K562 (cell line): ENCODE results near the gene URGCP. TPM values are rescaled to one million over a fixed set of nuclear protein-coding genes. Genes with fewer than 3 reads are reported as not detected.

Source experiments
- ADNP ChIP-seq: fragments of 200-800 bp; sonication (Bioruptor generic); IDR thresholded peaks from 2 replicates; pipeline ENCODE4 v1.6.1; 2016; ENCODE audit warnings: missing genetic modification characterization, missing compliant biosample characterization
- ARNT ChIP-seq, 2 experiments: fragments of 450-650 bp; IDR thresholded peaks; 2 replicates each; pipeline ENCODE4 v1.6.1; 2016; ENCODE audit warnings: mild to moderate bottlenecking in 1 of 2
- BACH1 ChIP-seq: fragments of 200-800 bp; sonication (Bioruptor generic); IDR thresholded peaks from 2 replicates; pipeline ENCODE4 v1.6.1; 2016; ENCODE audit warnings: missing genetic modification characterization, missing compliant biosample characterization
- CBFA2T2 ChIP-seq: fragments of 450-650 bp; conservative IDR thresholded peaks from 2 replicates; pipeline ENCODE4 v1.6.1; 2017; ENCODE audit warnings: mild to moderate bottlenecking
- CBX5 ChIP-seq: IDR thresholded peaks from 2 replicates; pipeline ENCODE4 v1.6.1; 2014; ENCODE audit warnings: low read depth, borderline replicate concordance
- CHD2 ChIP-seq: IDR thresholded peaks from 2 replicates; pipeline ENCODE4 v1.6.1; 2011; ENCODE audit warnings: low read depth, low read length
- FOXK2 ChIP-seq, 2 experiments: fragments of 450-650 bp; IDR thresholded peaks in 1 of 2; conservative IDR thresholded peaks in 1 of 2; 2 replicates each; pipeline ENCODE4 v1.6.1; 2016; ENCODE audit warnings: low read depth in 2 of 2, mild to moderate bottlenecking in 1 of 2
- GABPB2 ChIP-seq: fragments of 250-450 bp; sonication (Bioruptor Pico); conservative IDR thresholded peaks from 2 replicates; pipeline ENCODE4 v1.5.1; 2021; ENCODE audit warnings: mild to moderate bottlenecking
- HOXB6 ChIP-seq: fragments of 250-450 bp; sonication (Bioruptor Pico); IDR thresholded peaks from 2 replicates; pipeline ENCODE4 v1.5.1; 2022; ENCODE audit warnings: mild to moderate bottlenecking, borderline replicate concordance
- KAT8 ChIP-seq: fragments of 450-650 bp; IDR thresholded peaks from 2 replicates; pipeline ENCODE4 v1.6.1; 2016; ENCODE audit warnings: low read depth, mild to moderate bottlenecking
- NFIX ChIP-seq: fragments of 250-450 bp; sonication (Bioruptor Pico); IDR thresholded peaks from 2 replicates; pipeline ENCODE4 v1.4.0; 2020; ENCODE audit warnings: low read depth, mild to moderate bottlenecking, moderate library complexity
- NRF1 ChIP-seq, 2 experiments: fragments of 450-650 bp; IDR thresholded peaks in 1 of 2; conservative IDR thresholded peaks in 1 of 2; 2 replicates each; pipeline ENCODE4 v1.6.1; 2014; ENCODE audit warnings: mild to moderate bottlenecking in 2 of 2
- POLR3A ChIP-seq: IDR thresholded peaks from 2 replicates; pipeline ENCODE4 v1.6.1; 2011; ENCODE audit warnings: borderline replicate concordance, mild to moderate bottlenecking, moderate library complexity; ENCODE audit not compliant: insufficient read length, insufficient read depth; ENCODE audit errors: extremely low read depth
- PURB ChIP-seq: sonication (generic); formaldehyde crosslinking; IDR thresholded peaks from 2 replicates; pipeline ENCODE4 v1.9.0; 2021; ENCODE audit warnings: low read depth, mild to moderate bottlenecking, missing genetic modification reagents
- SIRT6 ChIP-seq: IDR thresholded peaks from one replicate; pipeline ENCODE4 v1.6.1; 2012; ENCODE audit warnings: low read depth, mild to moderate bottlenecking, control low read depth, inconsistent platforms, low read length, moderate library complexity
- TAF9B ChIP-seq: fragments of 450-650 bp; IDR thresholded peaks from 2 replicates; pipeline ENCODE4 v1.6.1; 2018; ENCODE audit warnings: mild to moderate bottlenecking; ENCODE audit not compliant: partially characterized antibody
- TCF7L2 ChIP-seq: fragments of 150-350 bp; IDR thresholded peaks from 2 replicates; pipeline ENCODE4 v1.6.1; 2016; ENCODE audit warnings: low read depth, mild to moderate bottlenecking, low read length, moderate library complexity
- TGIF2 ChIP-seq: sonication (generic); formaldehyde crosslinking; IDR thresholded peaks from 2 replicates; pipeline ENCODE4 v1.8.1; 2022; ENCODE audit warnings: mild to moderate bottlenecking, missing genetic modification reagents, moderate library complexity
- ZNF143 ChIP-seq: sonication (generic); formaldehyde crosslinking; IDR thresholded peaks from 2 replicates; pipeline ENCODE4 v1.9.0; 2022; ENCODE audit warnings: mild to moderate bottlenecking, missing genetic modification reagents
- ZNF253 ChIP-seq: fragments of 250-450 bp; sonication (Bioruptor Pico); conservative IDR thresholded peaks from 2 replicates; pipeline ENCODE4 v1.6.1; 2021; ENCODE audit warnings: mild to moderate bottlenecking
- ZNF274 ChIP-seq: IDR thresholded peaks from 2 replicates; pipeline ENCODE4 v1.6.1; 2011; ENCODE audit warnings: low read depth, mild to moderate bottlenecking, low read length, moderate library complexity, borderline replicate concordance
- ZNF444 ChIP-seq: fragments of 250-450 bp; sonication (Bioruptor Pico); IDR thresholded peaks from 2 replicates; pipeline ENCODE4 v1.4.0; 2020; ENCODE audit warnings: mild to moderate bottlenecking, moderate library complexity
- ZNF57 ChIP-seq: fragments of 450-650 bp; formaldehyde crosslinking; IDR thresholded peaks from 2 replicates; pipeline ENCODE4 v1.4.0; 2020; ENCODE audit warnings: mild to moderate bottlenecking, moderate library complexity
- ZNF584 ChIP-seq: fragments of 200-800 bp; sonication (Bioruptor generic); IDR thresholded peaks from 2 replicates; pipeline ENCODE4 v1.6.1; 2016; ENCODE audit warnings: low read depth, mild to moderate bottlenecking, missing genetic modification characterization, missing compliant biosample characterization
- ZNF589 ChIP-seq: fragments of 200-800 bp; sonication (Bioruptor generic); IDR thresholded peaks from 2 replicates; pipeline ENCODE4 v1.6.1; 2016; ENCODE audit warnings: low read depth, missing genetic modification characterization, missing compliant biosample characterization
- polyA plus RNA-seq, 8 experiments: library from polyadenylated mRNA; depleted of rRNA in 4 of 8; stranded (reverse) in 5 of 8; unstranded in 3 of 8; fragments of >200 nt; fragmentation: Nextera tagmentation in 2 of 8; fragmentation: Illumina TruSeq in 1 of 8; extraction: Ambion mirVana in 2 of 8; extraction: Trizol in 1 of 8; gene quantifications; 2 replicates each; pipeline versions ENCODE4 v1.2.1 to v1.2.3, GENCODE V29; 2011 to 2014; ENCODE audit warnings: inconsistent platforms in 1 of 8, missing spikeins in 1 of 8
- total RNA-seq, 7 experiments: library from RNA; depleted of rRNA in 6 of 7; stranded (reverse); fragments of >200 nt in 6 of 7; fragmentation: Illumina TruSeq in 2 of 7; extraction: Trizol in 2 of 7; gene quantifications; 2 replicates each; pipeline versions ENCODE4 v1.2.1 to v1.2.3, GENCODE V29; 2011 to 2021; ENCODE audit warnings: low replicate concordance in 1 of 7
- TF ChIP-seq, protein P1 (sequence below): fragments of 450-650 bp; IDR thresholded peaks from 2 replicates; pipeline ENCODE4 v1.7.1; 2018; ENCODE audit warnings: mild to moderate bottlenecking, low read depth; ENCODE audit not compliant: partially characterized antibody
- TF ChIP-seq, protein P2 (sequence below): sonication (generic); formaldehyde crosslinking; IDR thresholded peaks from 2 replicates; pipeline ENCODE4 v1.8.1; 2023; ENCODE audit warnings: mild to moderate bottlenecking, missing genetic modification reagents

URGCP gene
- total and polyA plus RNA-seq, 9 of the 15 experiments (the other 6 are each of a cell fraction or from before 2014, with no cell fraction given): 1.7 to 25.8 (median 12.5) TPM

DNA sequence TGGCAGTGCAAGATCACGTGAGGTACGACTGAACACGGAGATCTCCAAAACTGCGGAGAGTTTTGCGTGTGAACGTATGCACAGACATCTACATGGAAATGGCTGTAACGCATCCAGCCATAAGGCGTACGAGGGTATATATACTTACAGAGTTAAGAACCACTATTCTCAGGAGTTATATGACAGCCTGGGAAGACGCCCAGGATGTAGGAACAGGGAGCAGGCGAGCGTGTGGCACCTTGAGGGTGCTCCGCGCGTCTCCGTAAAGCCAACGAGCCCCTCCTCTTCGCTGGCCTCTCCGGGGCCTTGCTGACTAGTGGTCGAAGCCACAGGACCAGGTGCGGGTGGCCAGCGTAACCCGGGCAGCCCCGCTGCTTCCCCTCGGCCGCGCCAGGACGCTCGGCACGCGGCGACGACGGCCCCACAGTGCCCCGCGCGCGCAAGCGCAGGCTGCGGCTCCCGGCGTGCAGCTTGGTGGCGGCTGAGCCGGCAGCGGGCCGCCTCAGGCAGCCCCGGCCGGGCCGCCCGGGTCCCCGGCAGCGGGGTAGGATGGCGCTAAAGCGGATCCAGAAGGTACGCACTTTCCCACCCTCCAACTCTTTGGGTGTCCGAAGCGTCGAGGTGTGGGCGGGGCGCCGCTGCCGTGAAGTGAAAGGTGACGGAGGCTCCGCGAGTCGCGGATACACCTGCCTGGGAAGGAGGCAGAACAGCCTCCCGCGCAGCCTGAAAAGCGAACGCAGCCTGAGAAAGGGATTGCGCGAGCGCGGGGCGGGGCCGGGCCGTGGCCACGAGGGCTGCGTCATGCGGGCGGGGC, 19.8 kb upstream of the URGCP start, which contains the start of gene UBE2D4 (continued):
- TF ChIP-seq ZNF143 (CRISPR knock-in tag) (peak; percentile 66; the same call in 1 of the 2 replicates), NFIX (CRISPR knock-in tag) (no peak), CBX5 (no peak), ZNF584 (CRISPR knock-in tag) (0 out of 2 replicates have a peak, but pooled peaks have one; percentile 68), PURB (CRISPR knock-in tag) (no peak), FOXK2 (conservative IDR thresholded peaks at IDR 0.05 in 1 of 2, IDR thresholded peaks at IDR 0.05 in 1 of 2; ENCODE audit: low read depth in 2 of 2) (no peak), SIRT6 (no peak), ZNF57 (CRISPR knock-in tag) (no peak), ARNT (IDR thresholded peaks at IDR 0.05) (no peak), NRF1 (conservative IDR thresholded peaks at IDR 0.05 in 1 of 2, IDR thresholded peaks at IDR 0.05 in 1 of 2) (peak; percentile 94 to 95), TGIF2 (no peak), TAF9B (no peak), TCF7L2 (no peak), BACH1 (tag) (0 out of 2 replicates have a peak, but pooled peaks have one; percentile 22), HOXB6 (no peak), KAT8 (no peak), CBFA2T2 (peak; percentile 30; the same call in 1 of the 2 replicates), ZNF589 (0 out of 2 replicates have a peak, but pooled peaks have one; percentile 71), ADNP (no peak), ZNF444 (CRISPR knock-in tag) (no peak), ZNF253 (CRISPR knock-in tag) (no peak), CHD2 (peak; percentile 41), POLR3A (no peak), ZNF274 (no peak), GABPB2 (no peak)
- TF ChIP-seq, protein P1, sequence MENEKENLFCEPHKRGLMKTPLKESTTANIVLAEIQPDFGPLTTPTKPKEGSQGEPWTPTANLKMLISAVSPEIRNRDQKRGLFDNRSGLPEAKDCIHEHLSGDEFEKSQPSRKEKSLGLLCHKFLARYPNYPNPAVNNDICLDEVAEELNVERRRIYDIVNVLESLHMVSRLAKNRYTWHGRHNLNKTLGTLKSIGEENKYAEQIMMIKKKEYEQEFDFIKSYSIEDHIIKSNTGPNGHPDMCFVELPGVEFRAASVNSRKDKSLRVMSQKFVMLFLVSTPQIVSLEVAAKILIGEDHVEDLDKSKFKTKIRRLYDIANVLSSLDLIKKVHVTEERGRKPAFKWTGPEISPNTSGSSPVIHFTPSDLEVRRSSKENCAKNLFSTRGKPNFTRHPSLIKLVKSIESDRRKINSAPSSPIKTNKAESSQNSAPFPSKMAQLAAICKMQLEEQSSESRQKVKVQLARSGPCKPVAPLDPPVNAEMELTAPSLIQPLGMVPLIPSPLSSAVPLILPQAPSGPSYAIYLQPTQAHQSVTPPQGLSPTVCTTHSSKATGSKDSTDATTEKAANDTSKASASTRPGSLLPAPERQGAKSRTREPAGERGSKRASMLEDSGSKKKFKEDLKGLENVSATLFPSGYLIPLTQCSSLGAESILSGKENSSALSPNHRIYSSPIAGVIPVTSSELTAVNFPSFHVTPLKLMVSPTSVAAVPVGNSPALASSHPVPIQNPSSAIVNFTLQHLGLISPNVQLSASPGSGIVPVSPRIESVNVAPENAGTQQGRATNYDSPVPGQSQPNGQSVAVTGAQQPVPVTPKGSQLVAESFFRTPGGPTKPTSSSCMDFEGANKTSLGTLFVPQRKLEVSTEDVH: peak; percentile 16
- TF ChIP-seq, protein P2, sequence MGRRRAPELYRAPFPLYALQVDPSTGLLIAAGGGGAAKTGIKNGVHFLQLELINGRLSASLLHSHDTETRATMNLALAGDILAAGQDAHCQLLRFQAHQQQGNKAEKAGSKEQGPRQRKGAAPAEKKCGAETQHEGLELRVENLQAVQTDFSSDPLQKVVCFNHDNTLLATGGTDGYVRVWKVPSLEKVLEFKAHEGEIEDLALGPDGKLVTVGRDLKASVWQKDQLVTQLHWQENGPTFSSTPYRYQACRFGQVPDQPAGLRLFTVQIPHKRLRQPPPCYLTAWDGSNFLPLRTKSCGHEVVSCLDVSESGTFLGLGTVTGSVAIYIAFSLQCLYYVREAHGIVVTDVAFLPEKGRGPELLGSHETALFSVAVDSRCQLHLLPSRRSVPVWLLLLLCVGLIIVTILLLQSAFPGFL (CRISPR knock-in tag): 0 out of 2 replicates have a peak, but pooled peaks have one; percentile 73
